ENCODE measurements around the gene PNRC2. TPM values are rescaled to one million over a fixed set of nuclear protein-coding genes. Genes with fewer than 3 reads are reported as not detected.

PNRC2 gene
- total RNA-seq, 1 donor from 2014 or later: 365 TPM

- Histone ChIP-seq H3K9ac (no peak overlapping the region), H3F3A (ENCODE audit: low read depth) (peaks cover 17% of the 10 kb centered on the region), H3K79me2 (ENCODE audit: low read depth) (peaks cover 78% of the 10 kb centered on the region), H3K4me3 (peak overlapping the region; percentile 98), H3K9me3 (ENCODE audit: low read depth) (no peaks in the 10 kb centered on the region), H3K4me1 (peaks cover 25% of the 10 kb centered on the region), H4K20me1 (ENCODE audit: low read depth) (peaks cover 70% of the 10 kb centered on the region), H3K27ac (no peak overlapping the region), H3K4me2 (peak overlapping the region; percentile 88), H3K27me3 (no peaks in the 10 kb centered on the region), H2AFZ (replicated peaks) (no peak overlapping the region), H3K36me3 (peaks cover 17% of the 10 kb centered on the region)
- no peak for DNase-seq (ENCODE audit: low spot score)
- TF ChIP-seq CTCF (IDR thresholded peaks at IDR 0.05): no peak
- TF ChIP-seq EZH2phosphoT487 (IDR thresholded peaks at IDR 0.05): no peak
- TF ChIP-seq EZH2 (IDR thresholded peaks at IDR 0.05): no peak
- peaks cover 5% of the 10 kb centered on the region for H3K27me3 Mint-ChIP-seq (ENCODE audit: insufficient read depth, low read depth)
- peaks cover 36% of the 10 kb centered on the region for H3K36me3 Mint-ChIP-seq
- peaks cover 45% of the 10 kb centered on the region for H3K4me1 Mint-ChIP-seq
- H3K4me3 Mint-ChIP-seq: peak overlapping the region; percentile 78
- no peaks in the 10 kb centered on the region for H3K9me3 Mint-ChIP-seq
- H3K27ac Mint-ChIP-seq: no peak overlapping the region
These were observed 17.7 kb downstream of the PNRC2 start for GRCh38 chr1:23977187-23977853.

- peaks cover 45% of the 10 kb centered on the region for H3K4me1 Mint-ChIP-seq
- Histone ChIP-seq H3K4me3 (peak overlapping the region; percentile 98), H3K27ac (no peak overlapping the region), H3K4me1 (peaks cover 25% of the 10 kb centered on the region), H4K20me1 (ENCODE audit: low read depth) (peaks cover 68% of the 10 kb centered on the region), H3F3A (ENCODE audit: low read depth) (peaks cover 17% of the 10 kb centered on the region), H3K36me3 (peaks cover 17% of the 10 kb centered on the region), H3K79me2 (ENCODE audit: low read depth) (peaks cover 73% of the 10 kb centered on the region), H3K27me3 (no peaks in the 10 kb centered on the region), H2AFZ (replicated peaks) (no peak overlapping the region), H3K4me2 (peak overlapping the region; percentile 88), H3K9ac (no peak overlapping the region), H3K9me3 (ENCODE audit: low read depth) (no peaks in the 10 kb centered on the region)
- peaks cover 36% of the 10 kb centered on the region for H3K36me3 Mint-ChIP-seq
- peaks cover 5% of the 10 kb centered on the region for H3K27me3 Mint-ChIP-seq (ENCODE audit: insufficient read depth, low read depth)
- no peak overlapping the region for H3K27ac Mint-ChIP-seq
- no peaks in the 10 kb centered on the region for H3K9me3 Mint-ChIP-seq
- peak overlapping the region; percentile 98 for H3K4me3 Mint-ChIP-seq
- no peak for DNase-seq (ENCODE audit: low spot score)
- TF ChIP-seq EZH2phosphoT487 (IDR thresholded peaks at IDR 0.05) (no peak), EZH2 (IDR thresholded peaks at IDR 0.05) (no peak), CTCF (IDR thresholded peaks at IDR 0.05) (no peak)
These were observed 18.2 kb downstream of the PNRC2 start for GRCh38 chr1:23977854-23978191.

GRCh38 chr1:23978805-23979204 is 19.2 kb downstream of the PNRC2 start:
- Histone ChIP-seq H3K9ac (peak overlapping the region; percentile 98), H3K4me1 (peaks cover 25% of the 10 kb centered on the region), H3K27ac (no peak overlapping the region), H3K9me3 (ENCODE audit: low read depth) (no peaks in the 10 kb centered on the region), H3F3A (ENCODE audit: low read depth) (peaks cover 12% of the 10 kb centered on the region), H2AFZ (replicated peaks) (no peak overlapping the region), H4K20me1 (ENCODE audit: low read depth) (peaks cover 58% of the 10 kb centered on the region), H3K4me2 (peak overlapping the region; percentile 88), H3K27me3 (no peaks in the 10 kb centered on the region), H3K36me3 (peaks cover 12% of the 10 kb centered on the region), H3K4me3 (peak overlapping the region; percentile 98), H3K79me2 (ENCODE audit: low read depth) (peaks cover 63% of the 10 kb centered on the region)
- no peak for DNase-seq (ENCODE audit: low spot score)
- no peaks in the 10 kb centered on the region for H3K9me3 Mint-ChIP-seq
- TF ChIP-seq EZH2 (IDR thresholded peaks at IDR 0.05) (no peak), EZH2phosphoT487 (IDR thresholded peaks at IDR 0.05) (no peak), CTCF (IDR thresholded peaks at IDR 0.05) (no peak)
- H3K27ac Mint-ChIP-seq: peak overlapping the region; percentile 97
- peaks cover 45% of the 10 kb centered on the region for H3K4me1 Mint-ChIP-seq
- peaks cover 30% of the 10 kb centered on the region for H3K36me3 Mint-ChIP-seq
- peaks cover 5% of the 10 kb centered on the region for H3K27me3 Mint-ChIP-seq (ENCODE audit: insufficient read depth, low read depth)
- H3K4me3 Mint-ChIP-seq: peak overlapping the region; percentile 98
